Measurements from ENCODE around the gene MGAT5.

Gene MGAT5

GRCh38 chr2:134253804-134254203 lies at the start of gene MGAT5:
MGAT5 (plus strand) TSS chr2:134254072; CDS start chr2:134254404, 332 bp downstream.
- no peak for DNase-seq

GRCh38 chr2:134205087-134205486 lies 48.8 kb upstream of the MGAT5 start:
- no peak for DNase-seq

GRCh38 chr2:134206031-134206430 lies 47.8 kb upstream of the MGAT5 start:
- DNase-seq: no peak

GRCh38 chr2:134206573-134206972 lies 47.3 kb upstream of the MGAT5 start:
- no peak for DNase-seq

- no peak for DNase-seq
Observed at GRCh38 chr2:134207589-134208209, 46.2 kb upstream of the MGAT5 start.

GRCh38 chr2:134208825-134209224 lies 45.0 kb upstream of the MGAT5 start:
- DNase-seq: no peak

GRCh38 chr2:134212746-134213145 lies 41.1 kb upstream of the MGAT5 start:
- DNase-seq: no peak

GRCh38 chr2:134216152-134216829 lies 37.6 kb upstream of the MGAT5 start:
- DNase-seq: no peak

GRCh38 chr2:134217351-134217750 lies 36.5 kb upstream of the MGAT5 start:
- no peak for DNase-seq

GRCh38 chr2:134217924-134218323 lies 35.9 kb upstream of the MGAT5 start:
- no peak for DNase-seq

- no peak for DNase-seq
Observed at GRCh38 chr2:134218414-134218813, 35.5 kb upstream of the MGAT5 start.

GRCh38 chr2:134218930-134219658 lies 34.8 kb upstream of the MGAT5 start:
- no peak for DNase-seq

GRCh38 chr2:134220344-134220974 lies 33.4 kb upstream of the MGAT5 start:
- no peak for DNase-seq

GRCh38 chr2:134224005-134224404 lies 29.9 kb upstream of the MGAT5 start:
- no peak for DNase-seq

- no peak for DNase-seq
Observed at GRCh38 chr2:134225173-134225572, 28.7 kb upstream of the MGAT5 start.

- no peak for DNase-seq
Observed at GRCh38 chr2:134225841-134226240, 28.0 kb upstream of the MGAT5 start.

- no peak for DNase-seq
Observed at GRCh38 chr2:134226601-134227000, 27.3 kb upstream of the MGAT5 start.

GRCh38 chr2:134227666-134228065 lies 26.2 kb upstream of the MGAT5 start:
- DNase-seq: no peak

GRCh38 chr2:134228493-134228903 lies 25.4 kb upstream of the MGAT5 start:
- DNase-seq: no peak

- DNase-seq: no peak
Observed at GRCh38 chr2:134229540-134229939, 24.3 kb upstream of the MGAT5 start.

- DNase-seq: no peak
Observed at GRCh38 chr2:134230885-134231284, 23.0 kb upstream of the MGAT5 start.

GRCh38 chr2:134231301-134231964 lies 22.4 kb upstream of the MGAT5 start:
- no peak for DNase-seq

- DNase-seq: no peak
Observed at GRCh38 chr2:134231965-134232340, 21.9 kb upstream of the MGAT5 start.
